H9 (cell line): ENCODE results near the gene PPM1H. TPM values are rescaled to one million over a fixed set of nuclear protein-coding genes. Genes with fewer than 3 reads are reported as not detected.

Experiments used
- DNase-seq: peaks from one replicate; pipeline ENCODE4 v3.0.0-alpha.2; 2017
- H2AFZ ChIP-seq: one replicate; pipeline ENCODE4 v1.6.1; 2013; ENCODE audit warnings: mild to moderate bottlenecking, low read length, control low read depth, moderate library complexity
- H2AK5ac ChIP-seq: 2 replicates; pipeline ENCODE4 v1.6.1; 2013; ENCODE audit warnings: low read length, control low read depth, mixed read lengths; ENCODE audit not compliant: insufficient read length
- H2BK120ac ChIP-seq: one replicate; pipeline ENCODE4 v1.6.1; 2013; ENCODE audit warnings: low read depth, mild to moderate bottlenecking, low read length, control low read depth, inconsistent platforms; ENCODE audit not compliant: poor library complexity, severe bottlenecking
- H2BK12ac ChIP-seq: 2 replicates; pipeline ENCODE4 v1.6.1; 2013; ENCODE audit warnings: low read length, control low read depth, mixed read lengths, low read depth; ENCODE audit not compliant: insufficient read length
- H2BK15ac ChIP-seq: 2 replicates; pipeline ENCODE4 v1.6.1; 2013; ENCODE audit warnings: low read depth, low read length, control low read depth
- H2BK20ac ChIP-seq: one replicate; pipeline ENCODE4 v1.6.1; 2013; ENCODE audit warnings: low read depth, mild to moderate bottlenecking, low read length, control low read depth, inconsistent platforms; ENCODE audit not compliant: poor library complexity, severe bottlenecking
- H2BK5ac ChIP-seq: 2 replicates; pipeline ENCODE4 v1.6.1; 2013; ENCODE audit warnings: low read length, control low read depth, mixed read lengths; ENCODE audit not compliant: insufficient read length
- H3K14ac ChIP-seq: 2 replicates; pipeline ENCODE4 v1.6.1; 2013; ENCODE audit warnings: low read length, control low read depth; ENCODE audit not compliant: insufficient read depth
- H3K18ac ChIP-seq: 2 replicates; pipeline ENCODE4 v1.6.1; 2013; ENCODE audit warnings: low read depth, mild to moderate bottlenecking, mixed read lengths, low read length, control low read depth; ENCODE audit not compliant: insufficient read length
- H3K23ac ChIP-seq: 2 replicates; pipeline ENCODE4 v1.6.1; 2013; ENCODE audit warnings: low read length, control low read depth, mixed read lengths, low read depth; ENCODE audit not compliant: insufficient read length
- H3K23me2 ChIP-seq: 2 replicates; pipeline ENCODE4 v1.6.1; 2013; ENCODE audit warnings: low read depth, mild to moderate bottlenecking, mixed read lengths, low read length, control low read depth; ENCODE audit not compliant: insufficient read length, poor library complexity, severe bottlenecking
- H3K27ac ChIP-seq: 2 replicates; pipeline ENCODE4 v1.5.1; 2013; ENCODE audit warnings: low read length, control low read depth, mixed read lengths, low read depth; ENCODE audit not compliant: insufficient read length
- H3K27me3 ChIP-seq: 2 replicates; pipeline ENCODE4 v1.6.1; 2013; ENCODE audit warnings: low read length, control low read depth, inconsistent platforms; ENCODE audit not compliant: insufficient read depth
- H3K4ac ChIP-seq: 2 replicates; pipeline ENCODE4 v1.6.1; 2013; ENCODE audit warnings: low read depth, mild to moderate bottlenecking, control low read depth, inconsistent platforms, low read length, moderate library complexity
- H3K4me1 ChIP-seq: 2 replicates; pipeline ENCODE4 v1.6.1; 2013; ENCODE audit warnings: low read length, control low read depth, inconsistent platforms; ENCODE audit not compliant: insufficient read depth
- H3K4me2 ChIP-seq: 2 replicates; pipeline ENCODE4 v1.6.1; 2013; ENCODE audit warnings: low read length, control low read depth, mixed read lengths; ENCODE audit not compliant: insufficient read length, insufficient read depth
- H3K56ac ChIP-seq: 2 replicates; pipeline ENCODE4 v1.6.1; 2013; ENCODE audit warnings: low read depth, mild to moderate bottlenecking, mixed read lengths, low read length, control low read depth; ENCODE audit not compliant: insufficient read length
- H3K79me1 ChIP-seq: 2 replicates; pipeline ENCODE4 v1.6.1; 2013; ENCODE audit warnings: low read depth, mild to moderate bottlenecking, moderate library complexity, low read length, control low read depth, inconsistent platforms; ENCODE audit not compliant: insufficient read depth, poor library complexity, severe bottlenecking
- H3K79me2 ChIP-seq: 2 replicates; pipeline ENCODE4 v1.6.1; 2013; ENCODE audit warnings: low read length, control low read depth, inconsistent platforms; ENCODE audit not compliant: insufficient read depth
- H3K9ac ChIP-seq: 2 replicates; pipeline ENCODE4 v1.6.1; 2013; ENCODE audit warnings: low read length, control low read depth, mixed read lengths; ENCODE audit not compliant: insufficient read length; ENCODE audit errors: extremely low read depth
- H3K9me3 ChIP-seq: one replicate; pipeline ENCODE4 v1.6.1; 2013; ENCODE audit warnings: low read depth, low read length, inconsistent platforms; ENCODE audit not compliant: control insufficient read depth
- H3T11ph ChIP-seq: one replicate; pipeline ENCODE4 v1.6.1; 2013; ENCODE audit warnings: mild to moderate bottlenecking, low read length, control low read depth, inconsistent platforms
- H4K20me1 ChIP-seq: one replicate; pipeline ENCODE4 v1.6.1; 2013; ENCODE audit not compliant: control insufficient read depth, insufficient read length, insufficient read depth
- H4K5ac ChIP-seq: 2 replicates; pipeline ENCODE4 v1.6.1; 2013; ENCODE audit warnings: low read depth, mild to moderate bottlenecking, mixed read lengths, low read length, control low read depth; ENCODE audit not compliant: insufficient read length
- H4K8ac ChIP-seq: replicated peaks from 2 replicates; pipeline ENCODE4 v1.6.1; 2013; ENCODE audit warnings: low read length, control low read depth, mixed read lengths, low read depth; ENCODE audit not compliant: insufficient read length
- H4K91ac ChIP-seq: 2 replicates; pipeline ENCODE4 v1.6.1; 2013; ENCODE audit warnings: low read depth, mild to moderate bottlenecking, moderate library complexity, mixed read lengths, low read length, control low read depth; ENCODE audit not compliant: insufficient read length
- H3K27ac Mint-ChIP-seq, 3 experiments: 2 replicates in 2 of 3; 3 replicates in 1 of 3; pipeline ENCODE4 v1.8.0; 2020 to 2021; ENCODE audit warnings: mixed read lengths in 3 of 3, mild to moderate bottlenecking in 1 of 3, moderate library complexity in 1 of 3
- H3K27me3 Mint-ChIP-seq: 2 replicates; pipeline ENCODE4 v1.8.0; 2021; ENCODE audit warnings: low read depth, mild to moderate bottlenecking, moderate library complexity, mixed read lengths
- H3K36me3 Mint-ChIP-seq, 3 experiments: 2 replicates in 2 of 3; 3 replicates in 1 of 3; pipeline ENCODE4 v1.8.0; 2020 to 2021; ENCODE audit warnings: low read depth in 3 of 3, mixed read lengths in 3 of 3; ENCODE audit not compliant: insufficient read depth in 1 of 3
- H3K4me1 Mint-ChIP-seq, 2 experiments: 2 replicates each; pipeline ENCODE4 v1.8.0; 2020; ENCODE audit warnings: mixed read lengths in 2 of 2
- H3K4me3 Mint-ChIP-seq, 2 experiments: 2 replicates in 1 of 2; 3 replicates in 1 of 2; pipeline ENCODE4 v1.8.0; 2020 to 2021; ENCODE audit warnings: mild to moderate bottlenecking in 2 of 2, mixed read lengths in 2 of 2, moderate library complexity in 1 of 2
- H3K9me3 Mint-ChIP-seq, 2 experiments: 2 replicates in 1 of 2; 3 replicates in 1 of 2; pipeline ENCODE4 v1.8.0; 2020; ENCODE audit warnings: mild to moderate bottlenecking in 2 of 2, mixed read lengths in 2 of 2, moderate library complexity in 1 of 2
- CTCF ChIP-seq: fragments of 200-600 bp; sonication (generic); conservative IDR thresholded peaks from 3 replicates; pipeline ENCODE4 v1.8.0; 2021; ENCODE audit warnings: antibody characterized with exemption, mild to moderate bottlenecking
- WGBS: extraction: QIAGEN DNeasy Blood & Tissue Kit; methylation state at CpG from one replicate; pipeline ENCODE4 v1.1.7; 2013; ENCODE audit warnings: missing lambda C conversion rate, low lambda C conversion rate, mixed read lengths; ENCODE audit not compliant: insufficient read length; ENCODE audit errors: extremely low coverage; 5-methylcytosine and 5-hydroxymethylcytosine counted together
- total RNA-seq: library from RNA; stranded (reverse); gene quantifications from 2 replicates; pipeline ENCODE4 v1.2.1, GENCODE V29; 2021

Gene PPM1H
- total RNA-seq, 1 experiment from 2014 or later, result 22.1 TPM

DNA sequence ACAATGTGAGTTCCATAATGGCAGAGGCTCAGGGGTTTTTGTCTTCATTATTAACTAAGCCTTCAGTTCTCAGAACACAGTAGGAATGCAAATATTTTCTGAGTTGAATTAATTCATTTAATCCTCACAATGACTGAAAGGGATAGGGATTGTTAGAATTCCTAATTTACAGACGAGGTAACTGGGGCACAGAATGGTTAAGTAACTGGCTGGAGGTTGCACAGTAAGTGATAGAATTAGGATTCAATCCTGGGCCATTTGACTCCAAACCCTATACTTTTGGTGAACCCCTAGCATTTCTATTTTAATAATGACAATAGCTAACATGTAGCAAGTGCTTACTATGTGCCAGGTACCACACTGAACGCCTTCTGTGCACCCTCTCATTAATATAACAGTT, 163.1 kb downstream of the PPM1H start:
- H3K79me2 ChIP-seq, result no peaks in the 10 kb centered on the region
- H2BK20ac ChIP-seq, result no peak overlapping the region
- Mint-ChIP-seq H3K4me3 (no peak overlapping the region), H3K27ac (no peak overlapping the region), H3K9me3 (no peaks in the 10 kb centered on the region), H3K27me3 (peaks cover 2% of the 10 kb centered on the region; the same call in 1 of the 2 replicates), H3K4me1 (peaks cover 29 to 37% of the 10 kb centered on the region in 2 experiments), H3K36me3 (peaks cover 0 to 2% (median 0%) of the 10 kb centered on the region in 3 experiments; a peak in 2 of 7 replicates)
- H4K8ac ChIP-seq, result no peak overlapping the region
- H3K4me2 ChIP-seq, result no peak overlapping the region
- no peak overlapping the region for H3K9ac ChIP-seq
- no peaks in the 10 kb centered on the region for H3K79me1 ChIP-seq
- peaks cover 3% of the 10 kb centered on the region; the same call in 1 of the 2 replicates for H3K4me1 ChIP-seq
- no peak overlapping the region for H2AK5ac ChIP-seq
- no peak for DNase-seq
- no peak overlapping the region for H4K91ac ChIP-seq
- H3K9me3 ChIP-seq, result no peaks in the 10 kb centered on the region
- no peaks in the 10 kb centered on the region for H4K20me1 ChIP-seq
- H2BK12ac ChIP-seq, result no peak overlapping the region
- H3K27me3 ChIP-seq, result no peaks in the 10 kb centered on the region
- no peak overlapping the region for H3K18ac ChIP-seq
- H4K5ac ChIP-seq, result no peak overlapping the region
- no peak overlapping the region for H3K27ac ChIP-seq
- H3K56ac ChIP-seq, result no peak overlapping the region
- H2BK15ac ChIP-seq, result no peak overlapping the region
- H2BK5ac ChIP-seq, result no peak overlapping the region
- no peak overlapping the region for H3T11ph ChIP-seq
- no CpG with 5 or more reads among the region's 2 CpGs for WGBS
- no peak for TF ChIP-seq CTCF
- no peak overlapping the region for H3K14ac ChIP-seq
- H3K23me2 ChIP-seq, result no peaks in the 10 kb centered on the region
- no peak overlapping the region for H3K23ac ChIP-seq
- H3K4ac ChIP-seq, result no peak overlapping the region
- no peak overlapping the region for H2AFZ ChIP-seq
- H2BK120ac ChIP-seq, result no peak overlapping the region
